Osteocyte (in vitro differentiated cells): Measurements from ENCODE around the gene CENPU. TPM values are rescaled to one million over a fixed set of nuclear protein-coding genes. Genes with fewer than 3 reads are reported as not detected.
"Not testable (repeated sequence)": the region's sequence is repeated elsewhere in the genome, so short reads cannot be mapped to it uniquely, and the experiment has no call there.

ENCODE experiments used
- DNase-seq: peaks from one replicate; pipeline ENCODE4 v3.0.0; 2021; ENCODE audit warnings: mixed read lengths; ENCODE audit not compliant: unreplicated experiment; ENCODE audit errors: extremely low spot score
- H3K27ac Mint-ChIP-seq: one replicate; pipeline ENCODE4 v1.8.0; 2021; ENCODE audit warnings: mild to moderate bottlenecking, mixed read lengths; ENCODE audit not compliant: unreplicated experiment
- H3K27me3 Mint-ChIP-seq: one replicate; pipeline ENCODE4 v1.8.0; 2021; ENCODE audit warnings: mixed read lengths; ENCODE audit not compliant: unreplicated experiment
- H3K36me3 Mint-ChIP-seq: one replicate; pipeline ENCODE4 v1.8.0; 2021; ENCODE audit warnings: mixed read lengths; ENCODE audit not compliant: unreplicated experiment
- H3K4me1 Mint-ChIP-seq: one replicate; pipeline ENCODE4 v1.8.0; 2021; ENCODE audit warnings: mixed read lengths; ENCODE audit not compliant: unreplicated experiment
- H3K4me3 Mint-ChIP-seq: one replicate; pipeline ENCODE4 v1.8.0; 2021; ENCODE audit warnings: mild to moderate bottlenecking, moderate library complexity, mixed read lengths; ENCODE audit not compliant: unreplicated experiment
- H3K9me3 Mint-ChIP-seq: one replicate; pipeline ENCODE4 v1.8.0; 2021; ENCODE audit warnings: mixed read lengths; ENCODE audit not compliant: unreplicated experiment
- CTCF ChIP-seq: fragments of 200-600 bp; sonication (generic); IDR thresholded peaks from 2 replicates; pipeline ENCODE4 v1.5.0; 2021; ENCODE audit warnings: antibody characterized with exemption, mild to moderate bottlenecking, moderate library complexity
- total RNA-seq: library from RNA; stranded (reverse); gene quantifications from 2 replicates; pipeline ENCODE4 v1.2.1, GENCODE V29; 2021

CENPU gene
- total RNA-seq, 1 donor from 2014 or later: 6.9 TPM

DNA sequence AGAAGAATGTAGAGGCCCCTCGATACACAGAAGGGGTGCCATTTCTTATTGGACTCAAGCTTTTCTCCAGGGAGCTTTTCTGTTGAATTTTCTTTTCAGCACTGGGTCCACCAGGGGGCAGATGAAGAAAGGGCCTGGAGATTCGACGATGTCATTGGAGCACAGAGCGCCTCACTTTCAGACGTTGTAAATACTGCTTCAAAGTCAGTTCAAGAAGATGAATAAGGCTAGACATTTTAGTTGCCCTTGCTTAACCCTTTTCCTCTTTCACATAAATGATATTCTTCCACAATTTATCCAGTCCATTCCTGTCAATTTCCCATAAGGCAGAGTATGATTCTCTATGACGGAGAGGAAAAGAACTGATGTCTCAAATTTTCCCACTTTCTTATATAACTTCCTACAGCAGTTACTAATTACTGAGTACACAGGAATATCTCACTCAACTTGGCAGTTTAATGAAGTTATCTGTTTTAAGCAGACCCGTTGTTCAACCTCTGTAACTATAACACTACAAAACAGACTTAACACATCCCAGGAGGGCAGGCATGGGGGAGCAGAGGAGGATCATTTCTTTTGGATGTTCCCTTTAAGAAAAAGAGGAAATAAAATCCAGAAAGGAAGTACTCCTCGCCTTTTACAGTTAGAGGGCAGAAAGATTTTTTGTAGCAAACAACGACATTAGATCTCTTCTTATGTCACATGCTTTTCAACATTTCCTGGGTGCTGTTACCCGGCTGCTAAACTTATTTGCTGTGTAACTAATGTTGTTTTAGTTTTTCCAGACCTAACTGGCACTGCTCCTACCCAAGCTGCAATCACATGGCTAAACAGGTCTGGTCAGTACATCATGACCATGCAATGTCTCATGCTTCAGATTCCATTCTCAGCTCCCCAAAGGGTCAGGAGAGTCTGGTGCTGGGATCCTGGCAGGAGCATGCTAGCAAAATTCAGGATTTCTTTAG is 12.2 kb upstream of the CENPU start:
- Mint-ChIP-seq H3K27ac (peak overlapping the region; percentile 95), H3K36me3 (no peaks in the 10 kb centered on the region), H3K4me3 (peak overlapping the region; percentile 49), H3K9me3 (peaks cover 4% of the 10 kb centered on the region), H3K4me1 (peaks cover 20% of the 10 kb centered on the region), H3K27me3 (no peaks in the 10 kb centered on the region)
- DNase-seq: no peak
- TF ChIP-seq CTCF: peak; percentile 84

- Mint-ChIP-seq H3K27me3 (no peaks in the 10 kb centered on the region), H3K27ac (no peak overlapping the region), H3K4me3 (no peak overlapping the region), H3K4me1 (peaks cover 20% of the 10 kb centered on the region), H3K36me3 (no peaks in the 10 kb centered on the region), H3K9me3 (peaks cover 4% of the 10 kb centered on the region)
- no peak for DNase-seq
- TF ChIP-seq CTCF: no peak
Measured at GRCh38 chr4:184744236-184744635, 10.3 kb upstream of the CENPU start.

DNA sequence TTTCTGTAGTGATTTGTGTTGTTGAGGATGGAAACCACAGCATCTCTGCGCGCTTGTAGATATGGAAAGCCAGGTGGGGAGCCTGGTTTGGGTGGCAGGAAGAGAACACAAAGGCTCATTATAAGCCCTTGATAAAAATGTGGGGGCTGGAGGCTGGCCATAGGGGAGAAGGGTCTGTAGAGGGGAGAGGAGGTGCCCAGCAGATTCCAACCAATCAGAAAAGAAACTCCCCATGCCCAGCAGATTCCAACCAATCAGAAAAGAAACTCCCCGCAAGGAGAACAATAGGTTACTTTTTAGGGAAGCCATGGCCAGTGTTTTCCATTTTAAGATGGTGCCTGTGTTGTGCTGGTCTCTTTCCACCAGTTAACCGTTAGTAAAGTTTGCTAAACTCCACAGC is 9.8 kb upstream of the CENPU start:
- TF ChIP-seq CTCF: no peak
- no peaks in the 10 kb centered on the region for H3K36me3 Mint-ChIP-seq
- peaks cover 20% of the 10 kb centered on the region for H3K4me1 Mint-ChIP-seq
- H3K4me3 Mint-ChIP-seq: no peak overlapping the region
- peaks cover 4% of the 10 kb centered on the region for H3K9me3 Mint-ChIP-seq
- DNase-seq: no peak
- no peaks in the 10 kb centered on the region for H3K27me3 Mint-ChIP-seq
- H3K27ac Mint-ChIP-seq: no peak overlapping the region

DNA sequence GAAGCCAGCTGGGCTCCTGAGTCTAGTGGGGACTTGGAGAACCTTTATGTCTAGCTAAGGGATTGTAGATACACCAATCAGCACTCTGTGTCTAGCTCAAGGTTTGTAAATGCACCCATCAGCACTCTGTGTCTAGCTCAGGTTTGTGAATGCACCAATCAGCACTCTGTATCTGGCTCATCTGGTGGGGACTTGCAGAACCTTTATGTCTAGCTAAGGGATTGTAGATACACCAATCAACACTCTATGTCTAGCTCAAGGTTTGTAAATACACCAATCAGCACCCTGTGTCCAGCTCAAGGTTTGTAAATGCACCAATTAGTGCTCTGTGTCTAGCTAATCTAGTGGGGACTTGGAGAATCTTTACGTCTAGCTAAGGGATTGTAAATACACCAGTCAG is 7.8 kb upstream of the CENPU start:
- H3K4me1 Mint-ChIP-seq: peaks cover 10% of the 10 kb centered on the region
- not testable (repeated sequence) for H3K27me3 Mint-ChIP-seq, DNase-seq, H3K27ac Mint-ChIP-seq, H3K36me3 Mint-ChIP-seq, H3K4me3 Mint-ChIP-seq, H3K9me3 Mint-ChIP-seq

DNA sequence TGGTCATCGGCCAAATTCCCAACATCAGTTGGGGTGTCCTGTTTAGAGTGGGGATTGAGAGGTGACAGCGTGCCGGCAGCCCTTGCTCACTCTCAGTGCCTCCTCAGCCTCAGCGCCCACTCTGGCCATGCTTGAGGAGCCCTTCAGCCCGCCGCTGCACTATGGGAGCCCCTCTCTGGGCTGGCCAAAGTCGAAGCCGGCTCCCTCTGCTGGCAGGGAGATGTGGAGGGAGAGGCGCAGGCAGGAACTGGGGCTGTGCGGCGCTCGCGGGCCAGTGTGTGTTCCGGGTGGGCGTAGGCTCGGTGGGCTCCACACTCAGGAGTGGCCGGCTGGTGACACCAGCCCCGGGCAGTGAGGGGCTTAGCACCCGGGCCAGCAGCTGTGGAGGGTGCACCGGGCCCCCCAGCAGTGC is 7.1 kb upstream of the CENPU start:
- DNase-seq: no peak
- TF ChIP-seq CTCF: no peak
- H3K9me3 Mint-ChIP-seq: peaks cover 4% of the 10 kb centered on the region
- no peak overlapping the region for H3K4me3 Mint-ChIP-seq
- no peak overlapping the region for H3K27ac Mint-ChIP-seq
- H3K4me1 Mint-ChIP-seq: peaks cover 4% of the 10 kb centered on the region
- no peaks in the 10 kb centered on the region for H3K27me3 Mint-ChIP-seq
- H3K36me3 Mint-ChIP-seq: no peaks in the 10 kb centered on the region

- H3K27me3 Mint-ChIP-seq, H3K36me3 Mint-ChIP-seq, H3K27ac Mint-ChIP-seq, H3K9me3 Mint-ChIP-seq, DNase-seq, H3K4me1 Mint-ChIP-seq, H3K4me3 Mint-ChIP-seq: not testable (repeated sequence)
Measured at GRCh38 chr4:184739575-184739974, 5.7 kb upstream of the CENPU start.
